ENCODE data around the gene ZNF785.

The ZNF785 gene

GRCh38 chr16:30565984-30566383 is 19.5 kb downstream of the ZNF785 start:
- Histone ChIP-seq H3K9me3 (ENCODE audit: control insufficient read depth, low read length) (no peaks in the 10 kb centered on the region), H3K4me1 (ENCODE audit: control insufficient read depth, insufficient read depth, low read length) (no peaks in the 10 kb centered on the region), H3K27ac (ENCODE audit: insufficient read depth, low read depth, low read length, poor library complexity, severe bottlenecking) (no peak overlapping the region), H3K36me3 (ENCODE audit: control insufficient read depth, insufficient read depth, low read length) (no peaks in the 10 kb centered on the region), H3K4me3 (ENCODE audit: insufficient read depth, low read depth, low read length) (no peak overlapping the region), H3K27me3 (ENCODE audit: control insufficient read depth, insufficient read depth, low read length, poor library complexity, severe bottlenecking) (no peaks in the 10 kb centered on the region)
- 88 to 91% methylated on average over 8 of the region's 8 CpGs for WGBS, 2 experiments

GRCh38 chr16:30565526-30565925 is 20.0 kb downstream of the ZNF785 start:
- no peak overlapping the region for H3K27ac ChIP-seq (ENCODE audit: insufficient read depth, low read depth, low read length, poor library complexity, severe bottlenecking)
- no peaks in the 10 kb centered on the region for H3K36me3 ChIP-seq (ENCODE audit: control insufficient read depth, insufficient read depth, low read length)
- no peak overlapping the region for H3K4me3 ChIP-seq (ENCODE audit: insufficient read depth, low read depth, low read length)
- H3K9me3 ChIP-seq (ENCODE audit: control insufficient read depth, low read length): no peaks in the 10 kb centered on the region
- no peaks in the 10 kb centered on the region for H3K27me3 ChIP-seq (ENCODE audit: control insufficient read depth, insufficient read depth, low read length, poor library complexity, severe bottlenecking)
- 73 to 75% methylated on average over 7 of the region's 7 CpGs for WGBS, 2 experiments
- H3K4me1 ChIP-seq (ENCODE audit: control insufficient read depth, insufficient read depth, low read length): no peaks in the 10 kb centered on the region

GRCh38 chr16:30562021-30562420 is 23.5 kb downstream of the ZNF785 start:
- WGBS, 2 experiments: 93 to 95% methylated on average over 14 of the region's 14 CpGs
- H3K27ac ChIP-seq (ENCODE audit: insufficient read depth, low read depth, low read length, poor library complexity, severe bottlenecking): no peak overlapping the region
- no peaks in the 10 kb centered on the region for H3K9me3 ChIP-seq (ENCODE audit: control insufficient read depth, low read length)
- no peaks in the 10 kb centered on the region for H3K27me3 ChIP-seq (ENCODE audit: control insufficient read depth, insufficient read depth, low read length, poor library complexity, severe bottlenecking)
- no peaks in the 10 kb centered on the region for H3K36me3 ChIP-seq (ENCODE audit: control insufficient read depth, insufficient read depth, low read length)
- no peak overlapping the region for H3K4me3 ChIP-seq (ENCODE audit: insufficient read depth, low read depth, low read length)
- H3K4me1 ChIP-seq (ENCODE audit: control insufficient read depth, insufficient read depth, low read length): peaks cover 5% of the 10 kb centered on the region

GRCh38 chr16:30561089-30561816 is 24.2 kb downstream of the ZNF785 start:
- H3K4me1 ChIP-seq (ENCODE audit: control insufficient read depth, insufficient read depth, low read length): peaks cover 5% of the 10 kb centered on the region
- H3K4me3 ChIP-seq (ENCODE audit: insufficient read depth, low read depth, low read length): no peak overlapping the region
- H3K9me3 ChIP-seq (ENCODE audit: control insufficient read depth, low read length): no peaks in the 10 kb centered on the region
- no peaks in the 10 kb centered on the region for H3K27me3 ChIP-seq (ENCODE audit: control insufficient read depth, insufficient read depth, low read length, poor library complexity, severe bottlenecking)
- no peak overlapping the region for H3K27ac ChIP-seq (ENCODE audit: insufficient read depth, low read depth, low read length, poor library complexity, severe bottlenecking)
- no peaks in the 10 kb centered on the region for H3K36me3 ChIP-seq (ENCODE audit: control insufficient read depth, insufficient read depth, low read length)
- 90 to 93% methylated on average over 46 of the region's 46 CpGs for WGBS, 2 experiments

- H3K27ac ChIP-seq (ENCODE audit: insufficient read depth, low read depth, low read length, poor library complexity, severe bottlenecking): no peak overlapping the region
- no peaks in the 10 kb centered on the region for H3K9me3 ChIP-seq (ENCODE audit: control insufficient read depth, low read length)
- H3K4me3 ChIP-seq (ENCODE audit: insufficient read depth, low read depth, low read length): no peak overlapping the region
- peaks cover 7% of the 10 kb centered on the region for H3K36me3 ChIP-seq (ENCODE audit: control insufficient read depth, insufficient read depth, low read length)
- WGBS, 2 experiments: 96 to 97% methylated on average over 6 of the region's 6 CpGs
- peaks cover 5% of the 10 kb centered on the region for H3K4me1 ChIP-seq (ENCODE audit: control insufficient read depth, insufficient read depth, low read length)
- no peaks in the 10 kb centered on the region for H3K27me3 ChIP-seq (ENCODE audit: control insufficient read depth, insufficient read depth, low read length, poor library complexity, severe bottlenecking)
These were observed 25.8 kb downstream of the ZNF785 start for GRCh38 chr16:30559690-30560089.

GRCh38 chr16:30558789-30559377 is 26.6 kb downstream of the ZNF785 start:
- Histone ChIP-seq H3K4me1 (ENCODE audit: control insufficient read depth, insufficient read depth, low read length) (peaks cover 5% of the 10 kb centered on the region), H3K27ac (ENCODE audit: insufficient read depth, low read depth, low read length, poor library complexity, severe bottlenecking) (peak overlapping the region; percentile 86), H3K4me3 (ENCODE audit: insufficient read depth, low read depth, low read length) (no peak overlapping the region), H3K9me3 (ENCODE audit: control insufficient read depth, low read length) (no peaks in the 10 kb centered on the region), H3K36me3 (ENCODE audit: control insufficient read depth, insufficient read depth, low read length) (peaks cover 7% of the 10 kb centered on the region), H3K27me3 (ENCODE audit: control insufficient read depth, insufficient read depth, low read length, poor library complexity, severe bottlenecking) (no peaks in the 10 kb centered on the region)
- WGBS, 2 experiments: 91 to 92% methylated on average over 21 of the region's 21 CpGs

- Histone ChIP-seq H3K27me3 (ENCODE audit: control insufficient read depth, insufficient read depth, low read length, poor library complexity, severe bottlenecking) (no peaks in the 10 kb centered on the region), H3K9me3 (ENCODE audit: control insufficient read depth, low read length) (no peaks in the 10 kb centered on the region), H3K4me3 (ENCODE audit: insufficient read depth, low read depth, low read length) (peak within 1 kb of the TSS; percentile 81), H3K4me1 (ENCODE audit: control insufficient read depth, insufficient read depth, low read length) (peaks cover 5% of the 10 kb centered on the region), H3K27ac (ENCODE audit: insufficient read depth, low read depth, low read length, poor library complexity, severe bottlenecking) (peak within 1 kb of the TSS; percentile 86), H3K36me3 (ENCODE audit: control insufficient read depth, insufficient read depth, low read length) (peaks cover 7% of the 10 kb centered on the region)
- WGBS, 2 experiments: 1% methylated on average over 74 of the region's 74 CpGs
These were observed 27.3 kb downstream of the ZNF785 start, which contains the start of gene ZNF764 for GRCh38 chr16:30557957-30558788. Gene ZNF764 (minus strand): TSS chr16:30558374. CDS start chr16:30558182, 192 bp downstream.

- no peaks in the 10 kb centered on the region for H3K9me3 ChIP-seq (ENCODE audit: control insufficient read depth, low read length)
- 2 to 3% methylated on average over 17 of the region's 17 CpGs for WGBS, 2 experiments
- H3K4me3 ChIP-seq (ENCODE audit: insufficient read depth, low read depth, low read length): peak overlapping the region; percentile 81
- H3K4me1 ChIP-seq (ENCODE audit: control insufficient read depth, insufficient read depth, low read length): peaks cover 5% of the 10 kb centered on the region
- peak overlapping the region; percentile 86 for H3K27ac ChIP-seq (ENCODE audit: insufficient read depth, low read depth, low read length, poor library complexity, severe bottlenecking)
- no peaks in the 10 kb centered on the region for H3K27me3 ChIP-seq (ENCODE audit: control insufficient read depth, insufficient read depth, low read length, poor library complexity, severe bottlenecking)
- H3K36me3 ChIP-seq (ENCODE audit: control insufficient read depth, insufficient read depth, low read length): peaks cover 7% of the 10 kb centered on the region
These were observed 27.9 kb downstream of the ZNF785 start for GRCh38 chr16:30557707-30557956.

GRCh38 chr16:30556125-30556473 is 29.4 kb downstream of the ZNF785 start:
- no peak overlapping the region for H3K4me3 ChIP-seq (ENCODE audit: insufficient read depth, low read depth, low read length)
- 82 to 86% methylated on average over 10 of the region's 10 CpGs for WGBS, 2 experiments
- no peaks in the 10 kb centered on the region for H3K9me3 ChIP-seq (ENCODE audit: control insufficient read depth, low read length)
- H3K36me3 ChIP-seq (ENCODE audit: control insufficient read depth, insufficient read depth, low read length): peaks cover 7% of the 10 kb centered on the region
- H3K4me1 ChIP-seq (ENCODE audit: control insufficient read depth, insufficient read depth, low read length): peaks cover 5% of the 10 kb centered on the region
- no peaks in the 10 kb centered on the region for H3K27me3 ChIP-seq (ENCODE audit: control insufficient read depth, insufficient read depth, low read length, poor library complexity, severe bottlenecking)
- H3K27ac ChIP-seq (ENCODE audit: insufficient read depth, low read depth, low read length, poor library complexity, severe bottlenecking): no peak overlapping the region
